ENCODE data around the gene PCDH15. TPM values are rescaled to one million over a fixed set of nuclear protein-coding genes. Genes with fewer than 3 reads are reported as not detected.

PCDH15 gene
- total and polyA plus RNA-seq, 8 donors = 0.58 to 2.1 (median 1.2) TPM

DNA sequence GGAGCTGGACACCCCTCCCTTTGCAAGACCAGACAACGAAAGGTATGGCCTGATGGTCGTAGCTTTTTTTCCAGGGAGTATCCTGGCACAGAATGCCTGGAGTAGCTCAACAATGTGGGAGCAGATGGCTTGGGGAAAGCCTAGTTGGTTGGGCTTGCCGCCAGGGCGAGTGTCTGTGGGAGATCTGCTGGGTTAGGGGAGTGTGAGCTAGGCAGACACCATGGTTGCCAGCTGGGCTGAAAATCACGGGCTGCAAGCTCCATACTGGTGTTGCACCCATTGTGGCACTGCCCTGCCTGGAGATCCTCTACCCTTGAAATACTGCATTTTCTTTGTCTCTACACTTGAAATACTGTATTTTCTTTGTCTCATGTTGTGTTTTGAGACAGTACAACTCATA is 538.3 kb downstream of the PCDH15 start:
- Histone ChIP-seq H3K4me3 (no peak overlapping the region), H3K9me3 (peaks cover 0 to 2% of the 10 kb centered on the region in 2 donors), H3K27ac (no peak overlapping the region), H3K36me3 (no peaks in the 10 kb centered on the region), H3K27me3 (no peaks in the 10 kb centered on the region), H3K4me1 (no peaks in the 10 kb centered on the region)
- no peak for ATAC-seq
- TF ChIP-seq, protein P1, sequence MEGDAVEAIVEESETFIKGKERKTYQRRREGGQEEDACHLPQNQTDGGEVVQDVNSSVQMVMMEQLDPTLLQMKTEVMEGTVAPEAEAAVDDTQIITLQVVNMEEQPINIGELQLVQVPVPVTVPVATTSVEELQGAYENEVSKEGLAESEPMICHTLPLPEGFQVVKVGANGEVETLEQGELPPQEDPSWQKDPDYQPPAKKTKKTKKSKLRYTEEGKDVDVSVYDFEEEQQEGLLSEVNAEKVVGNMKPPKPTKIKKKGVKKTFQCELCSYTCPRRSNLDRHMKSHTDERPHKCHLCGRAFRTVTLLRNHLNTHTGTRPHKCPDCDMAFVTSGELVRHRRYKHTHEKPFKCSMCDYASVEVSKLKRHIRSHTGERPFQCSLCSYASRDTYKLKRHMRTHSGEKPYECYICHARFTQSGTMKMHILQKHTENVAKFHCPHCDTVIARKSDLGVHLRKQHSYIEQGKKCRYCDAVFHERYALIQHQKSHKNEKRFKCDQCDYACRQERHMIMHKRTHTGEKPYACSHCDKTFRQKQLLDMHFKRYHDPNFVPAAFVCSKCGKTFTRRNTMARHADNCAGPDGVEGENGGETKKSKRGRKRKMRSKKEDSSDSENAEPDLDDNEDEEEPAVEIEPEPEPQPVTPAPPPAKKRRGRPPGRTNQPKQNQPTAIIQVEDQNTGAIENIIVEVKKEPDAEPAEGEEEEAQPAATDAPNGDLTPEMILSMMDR (IDR thresholded peaks at IDR 0.05) = no peak
- intact Hi-C loops (cut with DNase I) = no loop called here
- no peak for DNase-seq

DNA sequence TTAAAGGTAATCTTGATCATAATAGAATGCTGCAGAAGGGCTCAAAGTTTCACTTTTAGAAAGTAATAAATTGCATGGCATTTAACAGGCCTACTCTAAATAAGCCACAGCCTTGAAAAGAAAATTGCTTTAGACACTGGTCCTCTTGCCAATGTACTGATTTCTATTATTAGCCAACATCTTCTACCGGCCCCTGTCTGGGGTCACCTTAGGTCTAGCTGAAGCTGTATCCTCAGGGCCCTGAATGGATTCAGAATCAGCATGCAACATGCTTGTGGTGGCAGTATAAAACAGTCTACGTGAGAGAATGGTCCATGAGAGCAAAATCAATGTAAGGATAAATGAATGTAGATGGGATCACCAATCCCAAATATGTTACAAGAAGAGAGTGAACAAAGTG is 541.9 kb downstream of the PCDH15 start:
- H3K9me3 ChIP-seq = no peaks in the 10 kb centered on the region
- intact Hi-C loops (cut with DNase I) = no loop called here
- no peaks in the 10 kb centered on the region for H3K4me1 ChIP-seq
- no peak for ATAC-seq
- no peak overlapping the region for H3K4me3 ChIP-seq
- no peak overlapping the region for H3K27ac ChIP-seq
- DNase-seq = no peak
- TF ChIP-seq, protein P1 (IDR thresholded peaks at IDR 0.05) = no peak
- no peaks in the 10 kb centered on the region for H3K27me3 ChIP-seq
- H3K36me3 ChIP-seq = no peaks in the 10 kb centered on the region

DNA sequence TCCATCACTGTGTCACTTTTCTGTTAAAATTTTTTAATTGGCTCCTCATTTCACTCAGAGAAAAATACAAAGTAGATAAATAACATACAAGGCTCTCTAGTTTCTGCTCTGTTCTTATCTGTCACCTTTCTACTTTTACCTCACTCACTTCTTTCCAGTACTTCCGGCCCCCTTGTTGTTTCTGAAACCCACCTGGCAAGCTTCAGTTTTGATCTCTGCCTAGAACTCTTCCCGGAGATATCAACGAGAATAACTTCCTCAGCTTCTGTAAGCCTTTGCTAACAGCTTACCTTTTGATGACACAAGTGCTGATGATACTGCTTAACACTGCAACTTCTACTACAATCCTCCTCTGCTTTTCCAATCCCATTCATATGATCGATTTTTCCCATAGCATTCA is 566.2 kb downstream of the PCDH15 start:
- H3K27ac ChIP-seq = no peak overlapping the region
- TF ChIP-seq, protein P1 (IDR thresholded peaks at IDR 0.05) = no peak
- H3K9me3 ChIP-seq = peaks cover 0 to 16% of the 10 kb centered on the region in 2 donors
- intact Hi-C loops (cut with DNase I) = no loop called here
- no peaks in the 10 kb centered on the region for H3K4me1 ChIP-seq
- no peaks in the 10 kb centered on the region for H3K27me3 ChIP-seq
- H3K36me3 ChIP-seq = no peaks in the 10 kb centered on the region
- no peak for DNase-seq
- no peak for ATAC-seq
- H3K4me3 ChIP-seq = no peak overlapping the region

GRCh38 chr10:54203401-54203800 is 597.6 kb downstream of the PCDH15 start:
- no peak for DNase-seq

GRCh38 chr10:54198051-54198450 is 603.0 kb downstream of the PCDH15 start:
- Histone ChIP-seq H3K36me3 (no peaks in the 10 kb centered on the region), H3K9me3 (no peaks in the 10 kb centered on the region), H3K4me3 (no peak overlapping the region), H3K27ac (no peak overlapping the region), H3K27me3 (no peaks in the 10 kb centered on the region), H3K4me1 (no peaks in the 10 kb centered on the region)
- intact Hi-C loops (cut with DNase I) = no loop called here
- ATAC-seq (no peak), DNase-seq (no peak)
- TF ChIP-seq, protein P1 (IDR thresholded peaks at IDR 0.05) = no peak

More at GRCh38 chr10:54203401-54203800, 597.6 kb downstream of the PCDH15 start:
- no peaks in the 10 kb centered on the region for H3K27me3 ChIP-seq
- TF ChIP-seq, protein P1 (IDR thresholded peaks at IDR 0.05) = no peak
- H3K4me1 ChIP-seq = no peaks in the 10 kb centered on the region
- no peaks in the 10 kb centered on the region for H3K9me3 ChIP-seq
- no peaks in the 10 kb centered on the region for H3K36me3 ChIP-seq
- ATAC-seq = no peak
- H3K4me3 ChIP-seq = no peak overlapping the region
- intact Hi-C loops (cut with DNase I) = no loop called here
- no peak overlapping the region for H3K27ac ChIP-seq

Measured in left lung (tissue), 10 donors.